ENCODE results near the gene LTK. TPM values are rescaled to one million over a fixed set of nuclear protein-coding genes. Genes with fewer than 3 reads are reported as not detected.

Gene LTK
- total and polyA plus RNA-seq, 2 of the 8 experiments (the other 6 are each of a cell fraction or from before 2014, with no cell fraction given) = 0.05 to 0.19 TPM

GRCh38 chr15:41553731-41554130 is 40.1 kb upstream of the LTK start (continued):
- TF ChIP-seq CTCF (IDR thresholded peaks at IDR 0.05; ENCODE audit: control extremely low read depth in 1 of 3, insufficient read depth in 1 of 3, low read depth in 1 of 3, low read length in 3 of 3) (no peak), BACH1 (IDR thresholded peaks at IDR 0.05; ENCODE audit: low read length) (no peak), CEBPB (IDR thresholded peaks at IDR 0.05; ENCODE audit: low read depth, low read length) (no peak), JUND (IDR thresholded peaks at IDR 0.05; ENCODE audit: low read length) (no peak), SRF (IDR thresholded peaks at IDR 0.05; ENCODE audit: low read depth, low read length) (no peak)

Measured in H1 (cell line).